Measurements from ENCODE around the gene TRPC4AP.

DNA sequence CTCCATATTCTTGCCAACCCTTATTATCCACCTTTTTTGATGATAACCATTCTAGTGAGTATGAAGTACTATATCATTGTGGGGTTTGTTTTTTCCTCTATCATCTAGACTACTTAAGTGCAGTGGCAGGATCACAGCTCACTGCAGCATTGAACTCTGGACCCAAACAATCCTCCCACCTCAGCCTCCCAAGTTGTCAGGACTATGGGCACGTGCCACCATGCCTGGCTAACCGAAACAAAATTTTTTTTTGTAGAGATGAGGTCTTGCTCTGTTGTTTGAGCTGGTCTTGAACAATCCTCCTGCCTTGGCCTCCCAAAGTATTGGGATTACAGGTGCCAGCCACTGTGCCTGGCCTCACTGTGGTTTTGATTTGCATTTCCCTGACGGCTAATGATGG, 67.5 kb downstream of the TRPC4AP start:
- TF ChIP-seq EP300 (IDR thresholded peaks at IDR 0.05) (no peak), ELK1 (IDR thresholded peaks at IDR 0.05; ENCODE audit: low read depth, low read length) (no peak), PHF8 (IDR thresholded peaks at IDR 0.05; ENCODE audit: borderline replicate concordance, low read depth) (no peak), POLR2A (IDR thresholded peaks at IDR 0.05; ENCODE audit: low read length) (no peak), RCOR1 (IDR thresholded peaks at IDR 0.05; ENCODE audit: low read depth, low read length) (no peak), CEBPB (IDR thresholded peaks at IDR 0.05) (no peak), ESRRA (IDR thresholded peaks at IDR 0.05; ENCODE audit: borderline replicate concordance, low read length) (no peak), REST (IDR thresholded peaks at IDR 0.05) (no peak), RAD21 (conservative IDR thresholded peaks at IDR 0.05 in 1 of 2, IDR thresholded peaks at IDR 0.05 in 1 of 2) (no peak), HOXA7 (CRISPR knock-in tag; IDR thresholded peaks at IDR 0.05) (no peak), RNF2 (IDR thresholded peaks at IDR 0.05; ENCODE audit: borderline replicate concordance, low read depth) (no peak)
- TF ChIP-seq, protein P1, sequence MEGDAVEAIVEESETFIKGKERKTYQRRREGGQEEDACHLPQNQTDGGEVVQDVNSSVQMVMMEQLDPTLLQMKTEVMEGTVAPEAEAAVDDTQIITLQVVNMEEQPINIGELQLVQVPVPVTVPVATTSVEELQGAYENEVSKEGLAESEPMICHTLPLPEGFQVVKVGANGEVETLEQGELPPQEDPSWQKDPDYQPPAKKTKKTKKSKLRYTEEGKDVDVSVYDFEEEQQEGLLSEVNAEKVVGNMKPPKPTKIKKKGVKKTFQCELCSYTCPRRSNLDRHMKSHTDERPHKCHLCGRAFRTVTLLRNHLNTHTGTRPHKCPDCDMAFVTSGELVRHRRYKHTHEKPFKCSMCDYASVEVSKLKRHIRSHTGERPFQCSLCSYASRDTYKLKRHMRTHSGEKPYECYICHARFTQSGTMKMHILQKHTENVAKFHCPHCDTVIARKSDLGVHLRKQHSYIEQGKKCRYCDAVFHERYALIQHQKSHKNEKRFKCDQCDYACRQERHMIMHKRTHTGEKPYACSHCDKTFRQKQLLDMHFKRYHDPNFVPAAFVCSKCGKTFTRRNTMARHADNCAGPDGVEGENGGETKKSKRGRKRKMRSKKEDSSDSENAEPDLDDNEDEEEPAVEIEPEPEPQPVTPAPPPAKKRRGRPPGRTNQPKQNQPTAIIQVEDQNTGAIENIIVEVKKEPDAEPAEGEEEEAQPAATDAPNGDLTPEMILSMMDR (IDR thresholded peaks at IDR 0.05): no peak
- TF ChIP-seq, protein P2, sequence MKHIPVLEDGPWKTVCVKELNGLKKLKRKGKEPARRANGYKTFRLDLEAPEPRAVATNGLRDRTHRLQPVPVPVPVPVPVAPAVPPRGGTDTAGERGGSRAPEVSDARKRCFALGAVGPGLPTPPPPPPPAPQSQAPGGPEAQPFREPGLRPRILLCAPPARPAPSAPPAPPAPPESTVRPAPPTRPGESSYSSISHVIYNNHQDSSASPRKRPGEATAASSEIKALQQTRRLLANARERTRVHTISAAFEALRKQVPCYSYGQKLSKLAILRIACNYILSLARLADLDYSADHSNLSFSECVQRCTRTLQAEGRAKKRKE (CRISPR knock-in tag; IDR thresholded peaks at IDR 0.05; ENCODE audit: low read depth): no peak
- TF ChIP-seq, protein P3, sequence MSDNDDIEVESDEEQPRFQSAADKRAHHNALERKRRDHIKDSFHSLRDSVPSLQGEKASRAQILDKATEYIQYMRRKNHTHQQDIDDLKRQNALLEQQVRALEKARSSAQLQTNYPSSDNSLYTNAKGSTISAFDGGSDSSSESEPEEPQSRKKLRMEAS (IDR thresholded peaks at IDR 0.05): no peak
